ENCODE results near the gene ATP5F1B. TPM values are rescaled to one million over a fixed set of nuclear protein-coding genes. Genes with fewer than 3 reads are reported as not detected.

The ATP5F1B gene
- total RNA-seq = 760 and 771 TPM in 2 replicates

GRCh38 chr12:56645717-56646446 lies at the start of gene ATP5F1B:
ATP5F1B (minus strand) TSS chr12:56645984; CDS start chr12:56645963, 21 bp downstream.
- intact Hi-C loops (cut with micrococcal nuclease) = loop anchor here (1.0 kb wide), 5 partner anchors 10 to 79 kb away; partner anchors contain the start of genes NACA and PTGES3
- no peaks in the 10 kb centered on the region for H3K27me3 Mint-ChIP-seq

GRCh38 chr12:56694161-56694560 lies 48.4 kb upstream of the ATP5F1B start:
- Mint-ChIP-seq H3K36me3 (ENCODE audit: low read depth) (no peaks in the 10 kb centered on the region), H3K9me3 (no peaks in the 10 kb centered on the region), H3K4me3 (no peak overlapping the region), H3K4me1 (peaks cover 2% of the 10 kb centered on the region), H3K27me3 (no peaks in the 10 kb centered on the region), H3K27ac (no peak overlapping the region)
- intact Hi-C loops (cut with micrococcal nuclease) = no loop called here
- DNase-seq = no peak

More at GRCh38 chr12:56645717-56646446, at the start of gene ATP5F1B:
- Mint-ChIP-seq H3K4me1 (peaks cover 18% of the 10 kb centered on the region), H3K9me3 (no peaks in the 10 kb centered on the region), H3K4me3 (peak within 1 kb of the TSS; percentile 85), H3K36me3 (ENCODE audit: low read depth) (peaks cover 45% of the 10 kb centered on the region), H3K27ac (peak within 1 kb of the TSS; percentile 97)
- DNase-seq = peak; percentile 97

DNA sequence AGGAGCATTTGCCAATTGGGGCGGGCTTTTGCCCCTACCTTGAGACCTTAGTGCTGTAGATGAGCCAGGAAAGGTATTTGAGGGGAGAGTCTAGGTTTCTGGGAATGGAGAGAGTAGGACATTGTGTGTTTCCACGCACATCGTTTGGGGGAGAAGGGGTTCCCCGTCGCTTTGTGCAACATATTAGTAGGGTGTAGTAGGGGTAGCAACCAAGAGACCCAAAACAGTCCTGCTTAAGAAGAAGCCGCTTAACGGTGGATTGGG lies 43.0 kb upstream of the ATP5F1B start:
- Mint-ChIP-seq H3K4me1 (peaks cover 24% of the 10 kb centered on the region), H3K27me3 (no peaks in the 10 kb centered on the region), H3K36me3 (ENCODE audit: low read depth) (peaks cover 33% of the 10 kb centered on the region), H3K4me3 (peak overlapping the region; percentile 99), H3K27ac (peak overlapping the region; percentile 97), H3K9me3 (no peaks in the 10 kb centered on the region)
- no peak for DNase-seq
- intact Hi-C loops (cut with micrococcal nuclease) = loop anchor here (1.0 to 5.0 kb wide), 8 partner anchors 37 to 834 kb away; partner anchors contain the start of genes DDIT3, MBD6, NACA and PRIM1

DNA sequence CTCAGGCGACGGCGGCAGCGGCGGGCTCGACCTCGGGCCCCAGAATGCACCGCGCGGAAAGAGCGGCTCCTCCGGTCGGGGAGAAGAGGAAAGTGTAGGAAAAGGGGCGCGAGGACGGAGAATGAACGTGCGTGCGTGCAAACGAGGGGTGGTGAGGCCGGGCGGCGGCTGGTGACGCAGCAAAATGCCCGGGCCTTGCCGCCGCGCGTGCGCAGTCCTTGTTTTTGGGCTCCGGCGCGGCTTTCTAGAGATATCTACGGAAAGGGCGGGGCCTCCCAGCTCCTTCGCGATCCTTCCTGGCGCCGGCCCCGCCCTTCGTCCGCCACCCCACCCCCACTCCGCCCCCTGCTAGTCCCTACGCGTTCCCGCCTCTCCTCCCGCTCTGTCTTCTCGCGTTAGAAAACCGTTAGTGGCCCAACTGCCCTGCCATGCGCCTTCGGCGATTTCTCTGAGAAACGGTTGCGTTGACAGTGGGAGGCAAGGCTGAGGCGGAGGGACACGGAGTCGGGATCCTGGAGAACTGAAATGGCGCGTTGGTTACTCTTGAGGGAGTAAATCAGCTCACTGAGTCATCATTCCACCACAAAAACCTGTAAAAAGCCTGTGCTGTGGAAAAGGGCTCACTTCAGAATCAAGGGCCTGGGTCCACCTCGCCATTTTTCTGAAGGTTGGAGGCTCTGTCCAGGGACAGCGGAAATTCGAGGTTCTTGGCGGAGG lies 42.5 kb upstream of the ATP5F1B start, which contains the start of gene PTGES3:
Gene PTGES3 (minus strand): TSS at position 156 of the 717 bp plus-strand sequence. CDS start 285 bp downstream, outside the sequence.
- Mint-ChIP-seq H3K27me3 (no peaks in the 10 kb centered on the region), H3K27ac (peak within 1 kb of the TSS; percentile 97), H3K4me3 (peak within 1 kb of the TSS; percentile 99), H3K9me3 (no peaks in the 10 kb centered on the region), H3K4me1 (peaks cover 24% of the 10 kb centered on the region), H3K36me3 (ENCODE audit: low read depth) (peaks cover 33% of the 10 kb centered on the region)
- DNase-seq = peak; percentile 99
- intact Hi-C loops (cut with micrococcal nuclease) = loop anchor here (1.0 to 5.0 kb wide), 8 partner anchors 37 to 834 kb away; partner anchors contain the start of genes DDIT3, MBD6, NACA and PRIM1

DNA sequence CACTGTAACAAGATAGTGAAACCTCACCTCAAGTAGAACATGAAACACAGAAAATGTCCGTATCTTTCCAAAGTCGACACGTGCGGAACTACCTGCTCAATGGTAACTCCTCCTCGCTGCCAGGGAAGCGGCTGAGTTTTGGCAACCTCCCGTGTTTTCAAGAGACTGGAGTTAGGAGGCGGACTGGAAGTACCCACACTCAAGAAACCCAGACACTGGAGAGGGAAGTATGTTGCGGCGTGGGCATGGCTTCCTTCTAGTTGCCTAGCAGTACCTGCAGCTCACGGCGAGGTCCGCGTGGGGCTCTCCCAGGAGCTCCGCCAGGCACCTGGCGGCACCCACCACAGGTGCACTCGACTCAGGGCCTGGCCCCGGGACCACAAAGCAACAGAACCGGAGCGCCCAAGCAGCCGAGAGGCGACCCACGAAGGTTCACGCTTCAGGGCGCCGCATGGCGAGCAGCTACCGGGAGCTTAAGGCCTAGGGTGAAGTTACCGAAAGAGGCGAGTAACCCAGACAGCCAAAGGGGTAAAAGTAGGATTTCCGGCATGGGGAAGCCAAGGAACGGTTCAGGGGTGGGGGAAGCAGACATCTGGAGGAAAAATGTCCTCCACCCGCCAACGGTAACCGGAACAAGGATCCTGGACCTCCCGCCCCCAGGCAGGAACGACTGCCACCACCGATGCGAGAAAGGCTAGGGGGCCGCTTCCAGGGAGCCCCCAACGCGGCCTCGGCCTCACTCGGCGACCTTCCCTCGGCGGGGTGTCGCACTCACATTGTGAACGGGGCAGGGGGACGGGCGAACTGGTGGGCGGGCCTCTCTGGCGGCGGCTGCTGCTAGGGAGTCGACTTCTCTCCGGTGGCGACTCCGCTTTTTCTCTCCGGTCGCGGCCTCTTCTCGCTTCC lies 41.7 kb upstream of the ATP5F1B start:
- Mint-ChIP-seq H3K27me3 (no peaks in the 10 kb centered on the region), H3K36me3 (ENCODE audit: low read depth) (peaks cover 36% of the 10 kb centered on the region), H3K27ac (peak overlapping the region; percentile 97), H3K9me3 (no peaks in the 10 kb centered on the region), H3K4me3 (peak overlapping the region; percentile 99), H3K4me1 (peaks cover 24% of the 10 kb centered on the region)
- peak; percentile 86 for DNase-seq
- intact Hi-C loops (cut with micrococcal nuclease) = loop anchor here (1.0 to 5.0 kb wide), 8 partner anchors 38 to 835 kb away; partner anchors contain the start of genes DDIT3, MBD6, NACA and PRIM1

GRCh38 chr12:56684745-56685359 lies 39.1 kb upstream of the ATP5F1B start:
- Mint-ChIP-seq H3K27me3 (no peaks in the 10 kb centered on the region), H3K36me3 (ENCODE audit: low read depth) (peaks cover 48% of the 10 kb centered on the region), H3K27ac (peak overlapping the region; percentile 93), H3K9me3 (no peaks in the 10 kb centered on the region), H3K4me3 (peak overlapping the region; percentile 99), H3K4me1 (peaks cover 32% of the 10 kb centered on the region)
- DNase-seq = peak; percentile 64
- intact Hi-C loops (cut with micrococcal nuclease) = loop anchor here (1.0 to 5.0 kb wide), 2 partner anchors 39 to 837 kb away; partner anchors contain the start of genes DDIT3 and MBD6

- no peaks in the 10 kb centered on the region for H3K27me3 Mint-ChIP-seq
- H3K36me3 Mint-ChIP-seq (ENCODE audit: low read depth) = peaks cover 58% of the 10 kb centered on the region
- H3K9me3 Mint-ChIP-seq = no peaks in the 10 kb centered on the region
- peak overlapping the region; percentile 99 for H3K4me3 Mint-ChIP-seq
- peaks cover 37% of the 10 kb centered on the region for H3K4me1 Mint-ChIP-seq
- DNase-seq = no peak
- intact Hi-C loops (cut with micrococcal nuclease) = no loop called here
- peak overlapping the region; percentile 70 for H3K27ac Mint-ChIP-seq
These were observed 36.5 kb upstream of the ATP5F1B start for GRCh38 chr12:56682323-56682722.

GRCh38 chr12:56679883-56680575 lies 34.2 kb upstream of the ATP5F1B start:
- peak overlapping the region; percentile 56 for H3K27ac Mint-ChIP-seq
- no peak overlapping the region for H3K4me3 Mint-ChIP-seq
- no peaks in the 10 kb centered on the region for H3K27me3 Mint-ChIP-seq
- no peaks in the 10 kb centered on the region for H3K9me3 Mint-ChIP-seq
- H3K36me3 Mint-ChIP-seq (ENCODE audit: low read depth) = peaks cover 46% of the 10 kb centered on the region
- peaks cover 44% of the 10 kb centered on the region for H3K4me1 Mint-ChIP-seq
- DNase-seq = no peak
- intact Hi-C loops (cut with micrococcal nuclease) = no loop called here

- Mint-ChIP-seq H3K27ac (peak overlapping the region; percentile 67), H3K36me3 (ENCODE audit: low read depth) (peaks cover 38% of the 10 kb centered on the region), H3K4me3 (no peak overlapping the region), H3K4me1 (peaks cover 36% of the 10 kb centered on the region), H3K27me3 (no peaks in the 10 kb centered on the region), H3K9me3 (no peaks in the 10 kb centered on the region)
- no peak for DNase-seq
- intact Hi-C loops (cut with micrococcal nuclease) = no loop called here
These were observed 33.1 kb upstream of the ATP5F1B start for GRCh38 chr12:56678852-56679251.

DNA sequence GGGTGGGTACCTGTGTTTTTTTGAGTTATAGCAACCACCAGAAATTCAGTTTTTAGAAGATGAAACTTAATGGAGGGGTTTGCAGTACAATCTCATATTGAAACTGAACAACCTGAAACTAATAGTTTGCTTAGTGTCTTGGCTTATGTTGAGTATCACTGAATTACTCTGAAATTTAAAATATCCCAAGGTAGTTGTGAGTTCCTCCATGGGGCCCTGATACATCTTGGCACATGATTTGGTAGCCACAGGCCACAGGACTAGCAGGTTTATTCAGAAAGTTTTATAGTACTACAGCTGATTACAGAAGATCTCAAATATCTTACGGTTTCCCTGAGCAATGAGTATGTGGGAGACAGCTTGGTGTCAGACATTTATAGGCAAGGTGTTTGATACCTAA lies 31.9 kb upstream of the ATP5F1B start:
- H3K4me3 Mint-ChIP-seq = peak overlapping the region; percentile 26
- intact Hi-C loops (cut with micrococcal nuclease) = no loop called here
- DNase-seq = no peak
- peak overlapping the region; percentile 71 for H3K27ac Mint-ChIP-seq
- H3K4me1 Mint-ChIP-seq = peaks cover 38% of the 10 kb centered on the region
- H3K36me3 Mint-ChIP-seq (ENCODE audit: low read depth) = peaks cover 40% of the 10 kb centered on the region
- H3K27me3 Mint-ChIP-seq = no peaks in the 10 kb centered on the region
- H3K9me3 Mint-ChIP-seq = no peaks in the 10 kb centered on the region

GRCh38 chr12:56676851-56677580 lies 31.2 kb upstream of the ATP5F1B start:
- H3K9me3 Mint-ChIP-seq = no peaks in the 10 kb centered on the region

GRCh38 chr12:56671608-56672007 lies 25.8 kb upstream of the ATP5F1B start:
- peaks cover 31% of the 10 kb centered on the region for H3K4me1 Mint-ChIP-seq
- no peaks in the 10 kb centered on the region for H3K9me3 Mint-ChIP-seq
- peaks cover 49% of the 10 kb centered on the region for H3K36me3 Mint-ChIP-seq (ENCODE audit: low read depth)
- H3K27me3 Mint-ChIP-seq = no peaks in the 10 kb centered on the region
- no peak for DNase-seq
- intact Hi-C loops (cut with micrococcal nuclease) = no loop called here
- H3K4me3 Mint-ChIP-seq = no peak overlapping the region
- H3K27ac Mint-ChIP-seq = no peak overlapping the region

More at GRCh38 chr12:56676851-56677580, 31.2 kb upstream of the ATP5F1B start:
- Mint-ChIP-seq H3K27ac (peak overlapping the region; percentile 58), H3K4me3 (no peak overlapping the region), H3K36me3 (ENCODE audit: low read depth) (peaks cover 43% of the 10 kb centered on the region), H3K27me3 (no peaks in the 10 kb centered on the region), H3K4me1 (peaks cover 37% of the 10 kb centered on the region)
- intact Hi-C loops (cut with micrococcal nuclease) = no loop called here
- peak; percentile 70 for DNase-seq
